GM12874 (cell line): ENCODE results near the gene URB1.

Experiments
- TF ChIP-seq, protein P1 (sequence below): IDR thresholded peaks from 2 replicates; pipeline ENCODE4 v1.5.1; 2011; ENCODE audit warnings: low read depth, mild to moderate bottlenecking, control low read depth, low read length, moderate library complexity; ENCODE audit not compliant: insufficient read depth

URB1 gene

DNA sequence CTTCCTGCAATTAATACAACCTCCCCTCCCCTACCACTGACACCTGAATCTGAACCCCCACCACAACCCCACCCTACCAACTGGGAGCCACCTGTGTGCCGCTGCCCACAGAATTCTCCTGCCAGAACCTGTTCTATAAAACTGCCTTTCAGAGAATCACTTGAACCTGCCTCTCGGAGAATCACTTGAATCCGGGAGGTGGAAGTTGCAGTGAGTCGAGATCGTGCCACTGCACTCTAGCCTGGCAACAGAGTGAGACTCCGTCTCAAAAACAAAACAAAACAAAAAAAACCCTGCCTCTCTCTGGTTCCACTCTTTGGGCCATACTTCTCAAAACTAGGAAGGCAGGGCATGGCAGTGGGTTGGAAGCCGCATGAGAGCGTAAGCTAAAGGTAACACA is 5.7 kb downstream of the URB1 start:
- TF ChIP-seq, protein P1, sequence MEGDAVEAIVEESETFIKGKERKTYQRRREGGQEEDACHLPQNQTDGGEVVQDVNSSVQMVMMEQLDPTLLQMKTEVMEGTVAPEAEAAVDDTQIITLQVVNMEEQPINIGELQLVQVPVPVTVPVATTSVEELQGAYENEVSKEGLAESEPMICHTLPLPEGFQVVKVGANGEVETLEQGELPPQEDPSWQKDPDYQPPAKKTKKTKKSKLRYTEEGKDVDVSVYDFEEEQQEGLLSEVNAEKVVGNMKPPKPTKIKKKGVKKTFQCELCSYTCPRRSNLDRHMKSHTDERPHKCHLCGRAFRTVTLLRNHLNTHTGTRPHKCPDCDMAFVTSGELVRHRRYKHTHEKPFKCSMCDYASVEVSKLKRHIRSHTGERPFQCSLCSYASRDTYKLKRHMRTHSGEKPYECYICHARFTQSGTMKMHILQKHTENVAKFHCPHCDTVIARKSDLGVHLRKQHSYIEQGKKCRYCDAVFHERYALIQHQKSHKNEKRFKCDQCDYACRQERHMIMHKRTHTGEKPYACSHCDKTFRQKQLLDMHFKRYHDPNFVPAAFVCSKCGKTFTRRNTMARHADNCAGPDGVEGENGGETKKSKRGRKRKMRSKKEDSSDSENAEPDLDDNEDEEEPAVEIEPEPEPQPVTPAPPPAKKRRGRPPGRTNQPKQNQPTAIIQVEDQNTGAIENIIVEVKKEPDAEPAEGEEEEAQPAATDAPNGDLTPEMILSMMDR: no peak

DNA sequence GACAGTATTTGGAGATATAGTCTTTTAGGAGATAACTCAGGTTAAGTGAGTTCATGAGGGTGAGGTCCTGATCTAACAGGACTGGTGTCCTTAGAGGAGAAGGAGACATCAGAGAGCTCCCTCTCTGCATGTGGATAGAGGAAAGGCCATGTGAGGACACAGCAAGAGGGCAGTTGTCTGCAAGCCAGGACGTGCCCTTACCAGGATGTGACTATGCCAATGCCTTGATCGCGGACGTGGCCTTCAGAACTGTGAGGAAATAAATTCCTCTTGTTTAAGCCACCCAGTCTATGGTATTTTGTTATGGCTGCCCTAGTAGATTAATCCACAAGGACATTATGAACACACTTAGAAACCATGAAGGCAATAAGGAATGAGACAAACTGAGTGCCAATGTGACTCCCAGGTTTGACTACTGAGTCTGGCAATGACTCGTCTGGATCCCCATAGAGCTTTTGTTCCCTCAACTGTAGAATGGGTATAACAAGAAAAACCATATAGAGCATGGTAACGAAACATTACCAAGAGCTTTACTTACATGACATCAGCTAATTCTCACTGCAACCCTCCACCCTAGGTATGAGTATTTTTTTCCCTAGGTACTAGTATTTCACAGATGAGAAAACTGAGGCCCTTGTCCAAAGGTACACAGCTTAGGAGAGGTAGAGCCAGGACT is 6.5 kb downstream of the URB1 start:
- TF ChIP-seq, protein P1: no peak

DNA sequence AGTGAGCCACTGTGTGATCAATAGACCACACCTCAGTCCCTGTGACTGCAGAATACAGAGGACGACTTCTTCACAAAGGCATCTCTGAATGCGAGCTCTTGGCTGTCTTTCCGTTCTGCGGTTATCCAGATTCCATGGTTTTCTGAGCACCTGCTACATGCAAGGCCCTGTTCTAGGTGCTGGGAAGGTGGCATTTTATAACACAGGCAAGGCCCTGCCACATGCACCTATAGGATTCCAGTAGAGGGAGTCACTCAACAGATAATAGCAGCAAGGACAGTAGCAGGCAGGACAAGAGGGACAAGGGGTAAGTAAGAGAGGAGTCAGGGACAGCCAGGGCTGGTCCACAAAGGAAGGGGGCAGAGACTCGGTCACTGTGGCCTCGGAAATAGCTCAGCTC is 9.0 kb downstream of the URB1 start:
- TF ChIP-seq, protein P1: no peak

DNA sequence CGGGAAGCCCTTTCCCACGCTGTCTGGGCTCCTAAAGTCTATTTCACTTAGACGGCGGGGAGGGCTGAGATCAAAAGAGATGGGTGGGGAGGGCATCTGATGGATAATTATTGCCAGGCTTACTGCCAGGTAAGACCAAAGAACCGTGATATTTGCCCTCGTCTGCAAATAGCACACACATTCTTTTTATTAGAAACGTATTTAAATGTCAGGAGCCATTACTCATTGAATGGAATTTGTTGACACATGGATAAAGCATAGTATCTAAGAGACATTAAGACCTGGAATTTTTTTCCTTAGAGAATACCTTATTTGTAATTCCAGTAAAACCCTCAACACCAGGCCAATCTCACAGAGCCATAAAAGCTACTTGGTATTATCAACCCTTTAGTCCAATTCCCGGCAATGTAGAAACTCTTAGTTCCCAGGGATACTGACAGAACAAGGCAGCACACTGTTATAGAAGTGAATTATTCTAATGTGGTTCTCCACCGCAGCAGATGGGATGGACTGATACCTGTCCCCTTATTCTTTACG is 10.6 kb downstream of the URB1 start:
- TF ChIP-seq, protein P1: no peak

DNA sequence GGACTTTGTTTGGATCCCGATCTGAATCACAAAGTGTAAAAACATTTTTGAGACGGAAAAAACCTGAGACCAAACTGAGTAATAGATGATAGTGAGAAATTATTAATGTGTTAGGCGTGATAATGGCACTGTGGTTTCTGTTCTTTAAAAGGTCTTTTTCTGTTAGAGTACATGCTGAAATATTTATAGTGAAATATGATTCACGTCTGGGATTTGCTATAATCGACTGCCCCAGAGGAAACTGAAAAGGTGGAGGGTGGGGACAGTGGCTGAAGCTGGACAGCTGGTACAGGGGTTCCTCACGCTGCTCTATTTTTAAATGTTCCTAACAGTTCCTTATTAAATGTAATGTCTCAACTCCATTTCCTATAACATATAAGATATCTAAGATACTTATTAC is 11.2 kb downstream of the URB1 start:
- TF ChIP-seq, protein P1: no peak

DNA sequence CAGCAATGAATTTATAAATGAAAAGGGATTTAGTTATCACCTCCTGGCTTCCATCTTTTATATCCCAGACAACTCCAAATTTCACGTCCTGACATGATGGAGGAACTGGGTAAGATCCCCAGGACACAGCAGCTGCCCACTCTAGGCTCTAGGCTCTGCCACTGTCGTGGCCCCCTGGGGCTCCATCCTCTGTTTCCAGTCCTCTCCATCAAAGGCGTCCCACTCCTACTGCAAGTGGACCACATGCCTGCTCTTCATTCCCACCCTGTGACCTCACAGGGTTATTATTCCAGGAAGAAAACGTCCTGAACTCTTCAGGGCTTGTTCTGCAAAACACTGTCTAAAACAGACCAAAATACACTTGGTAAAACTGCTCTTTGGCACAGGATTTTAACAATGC is 11.9 kb downstream of the URB1 start:
- TF ChIP-seq, protein P1: no peak

DNA sequence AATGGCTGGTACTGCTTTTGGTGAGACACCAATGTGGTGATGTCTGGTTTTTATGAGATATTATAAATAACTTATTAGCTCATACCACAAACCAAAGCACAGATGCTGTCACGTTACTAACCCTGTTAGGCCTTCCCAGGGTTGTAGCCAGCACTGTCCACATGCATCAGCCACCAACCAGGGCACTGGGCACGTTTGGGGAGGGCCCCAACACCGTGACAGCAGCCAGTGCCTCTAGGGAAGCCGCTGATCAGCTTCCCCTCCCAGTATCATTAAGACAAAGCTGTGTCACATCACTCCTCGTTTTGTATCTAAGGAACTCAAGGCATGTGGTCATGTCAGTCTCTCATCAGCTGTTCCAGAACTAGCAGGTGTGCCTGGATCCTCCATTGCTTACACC is 13.9 kb downstream of the URB1 start:
- TF ChIP-seq, protein P1: no peak
